ENCODE measurements around the gene GOLGA8J. TPM values are rescaled to one million over a fixed set of nuclear protein-coding genes. Genes with fewer than 3 reads are reported as not detected.
"Not testable (repeated sequence)": the region's sequence is repeated elsewhere in the genome, so short reads cannot be mapped to it uniquely, and the experiment has no call there.

GOLGA8J gene, protein sequence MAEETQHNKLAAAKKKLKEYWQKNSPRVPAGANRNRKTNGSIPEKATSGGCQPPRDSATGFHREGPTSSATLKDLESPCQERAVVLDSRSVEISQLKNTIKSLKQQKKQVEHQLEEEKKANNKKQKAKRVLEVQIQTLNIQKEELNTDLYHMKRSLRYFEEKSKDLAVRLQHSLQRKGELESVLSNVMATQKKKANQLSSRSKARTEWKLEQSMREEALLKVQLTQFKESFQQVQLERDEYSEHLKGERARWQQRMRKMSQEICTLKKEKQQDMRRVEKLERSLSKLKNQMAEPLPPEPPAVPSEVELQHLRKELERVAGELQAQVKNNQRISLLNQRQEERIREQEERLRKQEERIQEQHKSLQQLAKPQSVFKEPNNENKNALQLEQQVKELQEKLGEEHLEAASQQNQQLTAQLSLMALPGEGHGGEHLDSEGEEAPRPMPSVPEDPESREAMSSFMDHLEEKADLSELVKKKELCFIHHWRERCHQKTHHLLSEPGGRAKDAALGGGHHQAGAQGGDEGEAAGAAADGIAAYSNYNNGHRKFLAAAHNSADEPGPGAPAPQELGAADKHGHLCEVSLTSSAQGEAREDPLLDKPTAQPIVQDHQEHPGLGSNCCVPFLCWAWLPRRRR
- not detected for total RNA-seq
- not detected for polyA plus RNA-seq
- long read RNA-seq, donor 1: 0 reads
- long read RNA-seq, donor 2: 0 reads
- long read RNA-seq, donor 3: 0 reads
- long read RNA-seq, donor 4: 0 reads
- long read RNA-seq, donor 5: 0 reads
- long read RNA-seq, donor 6: 0 reads
- long read RNA-seq, donor 7: 0 reads
- long read RNA-seq, donor 8: 0 reads
- long read RNA-seq, donor 9: 0 reads
- long read RNA-seq, donor 10: 0 reads

GRCh38 chr15:30082655-30083054 is at the start of gene GOLGA8J:
Gene GOLGA8J, plus strand, starts transcription at chr15:30082955. Its CDS starts 98 bp downstream, at chr15:30083053.
- H3K36me3 ChIP-seq; H3K4me1 ChIP-seq; DNase-seq; H3K27ac ChIP-seq; intact Hi-C loops (cut with DNase I; ENCODE audit: low total_unique reads); H3K4me3 ChIP-seq; H3K9me3 ChIP-seq; H3K27me3 ChIP-seq: not testable (repeated sequence)
- no CpG with 5 or more reads among the region's 7 CpGs for WGBS, 5 donors

- peaks cover 0 to 10% (median 4%) of the 10 kb centered on the region in 4 donors for H3K9me3 ChIP-seq
- intact Hi-C loops (cut with DNase I; ENCODE audit: low total_unique reads): no loop called here
- DNase-seq: no peak
- 86 to 93% (median 89%) methylated on average over 3 of the region's 3 CpGs for WGBS, 5 donors
- H3K4me3 ChIP-seq: no peak overlapping the region
- no peaks in the 10 kb centered on the region for H3K4me1 ChIP-seq
- H3K27me3 ChIP-seq: no peaks in the 10 kb centered on the region
- TF ChIP-seq POLR2A (IDR thresholded peaks at IDR 0.05) (no peak), POLR2AphosphoS5 (IDR thresholded peaks at IDR 0.05) (no peak), EP300 (IDR thresholded peaks at IDR 0.05) (no peak)
- TF ChIP-seq, protein P1, sequence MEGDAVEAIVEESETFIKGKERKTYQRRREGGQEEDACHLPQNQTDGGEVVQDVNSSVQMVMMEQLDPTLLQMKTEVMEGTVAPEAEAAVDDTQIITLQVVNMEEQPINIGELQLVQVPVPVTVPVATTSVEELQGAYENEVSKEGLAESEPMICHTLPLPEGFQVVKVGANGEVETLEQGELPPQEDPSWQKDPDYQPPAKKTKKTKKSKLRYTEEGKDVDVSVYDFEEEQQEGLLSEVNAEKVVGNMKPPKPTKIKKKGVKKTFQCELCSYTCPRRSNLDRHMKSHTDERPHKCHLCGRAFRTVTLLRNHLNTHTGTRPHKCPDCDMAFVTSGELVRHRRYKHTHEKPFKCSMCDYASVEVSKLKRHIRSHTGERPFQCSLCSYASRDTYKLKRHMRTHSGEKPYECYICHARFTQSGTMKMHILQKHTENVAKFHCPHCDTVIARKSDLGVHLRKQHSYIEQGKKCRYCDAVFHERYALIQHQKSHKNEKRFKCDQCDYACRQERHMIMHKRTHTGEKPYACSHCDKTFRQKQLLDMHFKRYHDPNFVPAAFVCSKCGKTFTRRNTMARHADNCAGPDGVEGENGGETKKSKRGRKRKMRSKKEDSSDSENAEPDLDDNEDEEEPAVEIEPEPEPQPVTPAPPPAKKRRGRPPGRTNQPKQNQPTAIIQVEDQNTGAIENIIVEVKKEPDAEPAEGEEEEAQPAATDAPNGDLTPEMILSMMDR (IDR thresholded peaks at IDR 0.05): no peak
- H3K27ac ChIP-seq: no peak overlapping the region
- H3K36me3 ChIP-seq: no peaks in the 10 kb centered on the region
These were observed 49.5 kb upstream of the GOLGA8J start for GRCh38 chr15:30033211-30033610.

GRCh38 chr15:30033763-30034162 is 49.0 kb upstream of the GOLGA8J start:
- Histone ChIP-seq H3K4me1 (no peaks in the 10 kb centered on the region), H3K4me3 (no peak overlapping the region), H3K27ac (no peak overlapping the region), H3K27me3 (no peaks in the 10 kb centered on the region), H3K36me3 (no peaks in the 10 kb centered on the region), H3K9me3 (peaks cover 0 to 10% (median 4%) of the 10 kb centered on the region in 4 donors)
- intact Hi-C loops (cut with DNase I; ENCODE audit: low total_unique reads): no loop called here
- TF ChIP-seq POLR2A (IDR thresholded peaks at IDR 0.05) (no peak), POLR2AphosphoS5 (IDR thresholded peaks at IDR 0.05) (no peak), EP300 (IDR thresholded peaks at IDR 0.05) (no peak)
- TF ChIP-seq, protein P1 (IDR thresholded peaks at IDR 0.05): no peak
- WGBS, 5 donors: 80 to 89% (median 84%) methylated on average over 4 of the region's 4 CpGs
- no peak for DNase-seq

DNA sequence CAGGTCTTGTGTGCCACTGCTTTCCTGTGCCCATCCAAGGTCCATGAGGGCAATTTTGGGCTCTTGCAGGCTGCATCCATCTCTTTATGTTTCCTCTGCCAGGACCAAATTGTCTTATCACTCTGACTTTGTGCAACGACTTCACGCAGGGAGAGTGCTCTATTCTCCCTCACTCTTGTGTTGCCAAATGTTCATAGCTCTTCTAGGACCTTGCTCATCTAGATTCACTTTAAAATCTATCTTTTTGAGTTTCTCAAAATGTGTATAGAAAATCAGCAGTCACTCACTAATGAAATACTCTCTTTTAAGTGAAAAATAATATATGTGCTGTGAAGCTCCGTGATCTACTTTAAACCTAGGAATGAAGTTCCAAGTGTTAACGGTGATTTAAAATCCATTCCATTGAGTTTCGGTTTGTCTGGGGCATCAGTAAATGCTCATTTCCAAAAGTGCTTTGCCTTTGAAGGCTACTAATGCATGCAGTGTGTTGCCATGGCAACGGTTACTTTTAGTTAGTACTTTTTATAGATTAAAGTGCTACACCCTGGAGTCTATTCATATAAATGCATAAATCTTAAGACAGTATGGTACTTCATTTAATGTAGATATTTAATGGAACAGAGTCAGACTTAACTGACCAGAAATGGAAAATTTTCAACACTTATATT is 46.6 kb upstream of the GOLGA8J start:
- no peaks in the 10 kb centered on the region for H3K4me1 ChIP-seq
- no peak overlapping the region for H3K4me3 ChIP-seq
- no peaks in the 10 kb centered on the region for H3K27me3 ChIP-seq
- H3K36me3 ChIP-seq: no peaks in the 10 kb centered on the region
- peak in 1 of 2 donors; percentile 13 for DNase-seq
- no peak for TF ChIP-seq POLR2AphosphoS5 (IDR thresholded peaks at IDR 0.05)
- no peak for TF ChIP-seq POLR2A (IDR thresholded peaks at IDR 0.05)
- TF ChIP-seq EP300 (IDR thresholded peaks at IDR 0.05): no peak
- TF ChIP-seq, protein P1 (IDR thresholded peaks at IDR 0.05): no peak
- no peaks in the 10 kb centered on the region for H3K9me3 ChIP-seq
- 84 to 88% (median 86%) methylated on average over 6 of the region's 6 CpGs for WGBS, 5 donors
- intact Hi-C loops (cut with DNase I; ENCODE audit: low total_unique reads): no loop called here
- no peak overlapping the region for H3K27ac ChIP-seq
